Testis (tissue), 3 donors: Measurements from ENCODE around the gene SAT2. TPM values are rescaled to one million over a fixed set of nuclear protein-coding genes. Genes with fewer than 3 reads are reported as not detected.

ENCODE experiments used
- DNase-seq: peaks from one replicate; pipeline ENCODE4 v3.0.0-alpha.2; 2019
- H3K27ac ChIP-seq, 2 donors: fragments of 200-600 bp; sonication (generic); one replicate each; pipeline ENCODE4 v1.5.1; 2019
- H3K27me3 ChIP-seq: fragments of 200-600 bp; sonication (generic); one replicate; pipeline ENCODE4 v1.5.1; 2019
- H3K36me3 ChIP-seq: fragments of 200-600 bp; sonication (generic); one replicate; pipeline ENCODE4 v1.5.1; 2017; ENCODE audit warnings: low read depth; ENCODE audit errors: missing control alignments
- H3K4me1 ChIP-seq: fragments of 200-600 bp; sonication (generic); one replicate; pipeline ENCODE4 v1.5.1; 2019
- H3K4me3 ChIP-seq, 2 donors: fragments of 200-600 bp; sonication (generic); one replicate each; pipeline ENCODE4 v1.5.1; 2017 to 2019
- H3K9me3 ChIP-seq: fragments of 200-600 bp; sonication (generic); one replicate; pipeline ENCODE4 v1.5.1; 2017
- POLR2A ChIP-seq: fragments of 450-650 bp; IDR thresholded peaks from one replicate; pipeline ENCODE4 v1.6.1; 2017; ENCODE audit warnings: antibody characterized with exemption, mild to moderate bottlenecking, moderate library complexity
- WGBS, 2 donors: methylation state at CpG; one replicate each; pipeline ENCODE4 v1.1.5; 2018; 5-methylcytosine and 5-hydroxymethylcytosine counted together
- intact Hi-C: fragments of 100-400 bp; cut with DNase I; formaldehyde crosslinking; loops from one replicate; pipeline ENCODE4 v1.15.1; 2023; ENCODE audit warnings: low total_unique reads
- polyA plus RNA-seq: library from polyadenylated mRNA; stranded (reverse); fragments of 350-450 nt; fragmentation: Illumina TruSeq; extraction: RNeasy Lipid Tissue Mini Kit (QIAGEN cat#74804); gene quantifications from one replicate; pipeline ENCODE4 v1.2.3, GENCODE V29; 2014; ENCODE audit warnings: low read depth, low replicate concordance; ENCODE audit not compliant: insufficient read depth
- total RNA-seq, 2 donors: library from RNA; depleted of rRNA; stranded (reverse); fragments of >200 nt; gene quantifications; one replicate each; pipeline ENCODE4 v1.2.3, GENCODE V29; 2016
- TF ChIP-seq, protein P1 (sequence below), 3 experiments: fragments of 450-650 bp in 2 of 3; fragments of 200-600 bp in 1 of 3; sonication (generic) in 1 of 3; IDR thresholded peaks; one replicate each; pipeline ENCODE4 v1.5.1; 2016 to 2019; ENCODE audit warnings: antibody characterized with exemption in 3 of 3, mild to moderate bottlenecking in 2 of 3, moderate library complexity in 1 of 3

Gene SAT2
- total and polyA plus RNA-seq, 3 donors from 2014 or later: 108 to 128 (median 112) TPM

DNA sequence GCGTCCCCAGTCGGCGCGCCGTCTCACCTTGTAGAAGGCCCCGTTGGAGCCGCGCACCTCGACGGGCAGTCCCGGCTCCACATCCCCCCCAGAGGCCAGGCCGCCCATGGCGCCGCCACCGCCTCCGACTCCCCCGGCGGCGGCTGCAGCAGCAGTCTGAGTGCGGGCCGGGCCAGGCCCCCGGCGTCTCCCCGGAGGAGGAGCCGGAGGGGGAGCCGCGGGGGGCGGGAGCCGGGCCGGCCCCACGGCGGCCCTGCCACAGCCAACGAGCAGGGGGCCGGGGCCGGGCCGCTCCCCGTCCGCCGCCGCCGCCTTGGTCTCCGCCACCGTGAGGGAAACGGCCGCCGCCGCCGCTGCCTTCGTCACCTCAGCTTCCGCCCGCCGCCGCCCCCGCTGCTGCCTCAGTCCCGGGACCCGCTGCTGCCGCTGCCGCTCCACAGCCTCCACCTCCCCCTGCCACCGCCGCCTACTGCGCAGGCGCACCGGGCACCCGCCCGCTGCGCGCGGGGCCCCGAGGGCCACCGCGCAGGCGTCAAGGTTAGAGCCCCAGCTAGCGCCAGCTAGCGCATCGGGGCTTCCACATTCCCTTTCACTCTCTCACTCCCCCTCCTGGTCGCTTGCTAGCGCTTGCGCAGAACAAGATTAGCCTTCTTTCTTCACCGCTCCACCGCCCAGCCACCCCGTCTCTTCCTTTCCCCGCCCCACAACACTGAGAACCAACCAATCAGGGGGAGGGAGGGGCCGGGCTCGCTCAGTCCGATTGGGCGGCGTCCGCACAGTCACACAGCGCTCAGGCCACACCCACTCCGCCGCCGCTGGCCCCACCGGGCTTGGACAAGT, 13.0 kb downstream of the SAT2 start, which contains the start of gene FXR2:
TSS of gene FXR2 (minus strand) at position 473 of the 840 bp plus-strand sequence. CDS start at position 108, 365 bp downstream.
- intact Hi-C loops: no loop called here
- peak; percentile 100 for DNase-seq
- Histone ChIP-seq H3K4me1 (peaks cover 23% of the 10 kb centered on the region), H3K27ac (peak within 1 kb of the TSS; percentile 81 to 96), H3K27me3 (no peaks in the 10 kb centered on the region), H3K36me3 (no peaks in the 10 kb centered on the region), H3K9me3 (no peaks in the 10 kb centered on the region), H3K4me3 (peak within 1 kb of the TSS; percentile 85 to 87)
- 1% methylated on average over 33 to 42 of the region's 93 CpGs for WGBS, 2 donors
- TF ChIP-seq, protein P1, sequence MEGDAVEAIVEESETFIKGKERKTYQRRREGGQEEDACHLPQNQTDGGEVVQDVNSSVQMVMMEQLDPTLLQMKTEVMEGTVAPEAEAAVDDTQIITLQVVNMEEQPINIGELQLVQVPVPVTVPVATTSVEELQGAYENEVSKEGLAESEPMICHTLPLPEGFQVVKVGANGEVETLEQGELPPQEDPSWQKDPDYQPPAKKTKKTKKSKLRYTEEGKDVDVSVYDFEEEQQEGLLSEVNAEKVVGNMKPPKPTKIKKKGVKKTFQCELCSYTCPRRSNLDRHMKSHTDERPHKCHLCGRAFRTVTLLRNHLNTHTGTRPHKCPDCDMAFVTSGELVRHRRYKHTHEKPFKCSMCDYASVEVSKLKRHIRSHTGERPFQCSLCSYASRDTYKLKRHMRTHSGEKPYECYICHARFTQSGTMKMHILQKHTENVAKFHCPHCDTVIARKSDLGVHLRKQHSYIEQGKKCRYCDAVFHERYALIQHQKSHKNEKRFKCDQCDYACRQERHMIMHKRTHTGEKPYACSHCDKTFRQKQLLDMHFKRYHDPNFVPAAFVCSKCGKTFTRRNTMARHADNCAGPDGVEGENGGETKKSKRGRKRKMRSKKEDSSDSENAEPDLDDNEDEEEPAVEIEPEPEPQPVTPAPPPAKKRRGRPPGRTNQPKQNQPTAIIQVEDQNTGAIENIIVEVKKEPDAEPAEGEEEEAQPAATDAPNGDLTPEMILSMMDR (IDR thresholded peaks at IDR 0.05): peak; percentile 38 to 70 (median 61)
- peak; percentile 36 for TF ChIP-seq POLR2A

DNA sequence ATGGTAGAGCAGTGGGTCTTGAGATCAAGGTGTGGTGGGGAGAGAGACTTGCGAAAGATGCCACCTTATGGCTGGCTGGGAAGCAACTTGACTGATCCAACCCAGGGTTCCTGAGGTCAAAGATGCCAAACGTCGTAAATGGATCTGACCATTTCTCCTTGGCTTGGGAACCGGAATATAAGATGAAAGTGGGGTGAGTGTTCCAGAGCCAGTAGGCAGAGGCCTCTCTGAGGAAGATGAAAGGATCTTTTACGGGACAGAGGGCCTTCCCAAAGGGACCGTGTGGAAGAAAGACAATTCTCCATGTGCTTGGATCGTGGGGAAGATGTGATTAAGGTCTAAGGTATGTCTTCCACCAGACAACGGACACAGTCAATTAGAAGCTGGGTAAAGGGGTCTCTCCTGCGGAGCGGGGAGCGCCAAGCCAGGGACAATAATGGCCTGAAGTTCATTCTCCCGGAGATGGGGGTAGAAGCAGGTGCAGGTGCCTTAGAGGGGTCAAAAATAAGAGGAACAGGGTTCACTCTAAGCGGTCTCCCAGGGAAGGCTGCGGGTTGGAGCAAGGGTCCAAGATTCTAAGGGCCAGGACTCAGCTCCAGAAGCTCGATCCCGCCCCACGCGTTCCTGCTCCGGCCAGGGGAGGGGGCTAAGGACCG, 13.7 kb downstream of the SAT2 start:
- intact Hi-C loops: no loop called here
- DNase-seq: no peak
- H3K36me3 ChIP-seq: no peaks in the 10 kb centered on the region
- no peaks in the 10 kb centered on the region for H3K27me3 ChIP-seq
- H3K4me3 ChIP-seq: peak overlapping the region; percentile 85 to 87
- no peaks in the 10 kb centered on the region for H3K9me3 ChIP-seq
- peaks cover 23% of the 10 kb centered on the region for H3K4me1 ChIP-seq
- WGBS, 2 donors: 3 to 5% methylated on average over 19 to 20 of the region's 20 CpGs
- peak overlapping the region; percentile 81 to 96 for H3K27ac ChIP-seq
- TF ChIP-seq POLR2A: no peak
- TF ChIP-seq, protein P1 (IDR thresholded peaks at IDR 0.05): no peak

DNA sequence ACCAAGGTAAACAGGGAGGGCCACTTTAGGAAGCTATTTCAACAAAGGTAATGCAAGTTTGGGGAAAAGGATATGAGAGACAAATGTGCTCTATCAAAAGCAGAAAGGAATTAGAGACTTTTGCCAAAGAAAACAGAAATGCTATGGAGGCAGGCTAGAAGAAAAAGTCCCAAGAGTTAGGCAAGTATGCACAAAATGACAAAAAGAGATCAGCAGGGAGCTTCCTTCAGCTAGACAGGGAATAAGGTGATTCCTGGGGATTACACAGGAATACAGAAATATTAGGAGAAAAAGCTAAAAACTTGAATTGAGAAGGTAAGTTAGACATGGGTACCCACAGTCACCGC, 15.4 kb downstream of the SAT2 start:
- H3K4me1 ChIP-seq: peaks cover 23% of the 10 kb centered on the region
- TF ChIP-seq, protein P1 (IDR thresholded peaks at IDR 0.05): no peak
- no peak for TF ChIP-seq POLR2A
- intact Hi-C loops: no loop called here

DNA sequence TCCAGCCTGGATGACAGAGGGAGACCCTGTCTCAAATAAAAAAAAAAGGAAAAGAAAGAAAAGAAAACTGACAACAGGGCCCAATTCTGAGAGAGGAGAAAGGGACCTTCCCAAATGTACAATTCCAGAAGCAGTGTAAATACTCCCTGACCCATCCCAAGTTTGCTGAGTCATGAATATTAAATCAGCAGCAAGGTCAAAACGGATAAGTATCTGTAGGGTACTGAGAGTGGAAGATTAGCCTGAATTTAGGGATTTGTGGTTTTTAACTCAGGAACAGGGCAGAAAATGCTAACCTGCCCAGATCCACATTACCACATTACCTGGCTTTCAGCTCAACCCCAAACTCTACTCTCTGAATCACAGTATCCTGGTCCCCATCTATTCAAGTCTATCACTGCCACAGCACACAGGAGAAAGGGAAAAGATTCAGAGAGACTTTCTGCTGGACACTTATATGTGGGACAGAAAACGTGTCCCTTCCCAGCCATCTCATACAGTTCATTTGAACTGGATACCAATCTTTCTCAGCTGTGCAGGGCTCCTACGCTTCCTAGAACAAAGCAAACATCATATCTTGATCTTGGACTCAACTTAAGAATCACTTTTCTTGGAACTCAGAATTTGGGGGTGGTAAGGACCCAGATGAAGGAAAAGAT, 15.9 kb downstream of the SAT2 start:
- TF ChIP-seq POLR2A: no peak
- TF ChIP-seq, protein P1 (IDR thresholded peaks at IDR 0.05): no peak
- Histone ChIP-seq H3K4me1 (peaks cover 23% of the 10 kb centered on the region), H3K4me3 (no peak overlapping the region), H3K36me3 (no peaks in the 10 kb centered on the region), H3K27ac (no peak overlapping the region), H3K9me3 (no peaks in the 10 kb centered on the region), H3K27me3 (no peaks in the 10 kb centered on the region)
- 33 to 52% methylated on average over 3 of the region's 3 CpGs for WGBS, 2 donors
- intact Hi-C loops: no loop called here
- no peak for DNase-seq

More for the DNA sequence above, 15.4 kb downstream of the SAT2 start:
- H3K36me3 ChIP-seq: no peaks in the 10 kb centered on the region
- no peaks in the 10 kb centered on the region for H3K27me3 ChIP-seq
- no peak overlapping the region for H3K4me3 ChIP-seq
- H3K9me3 ChIP-seq: no peaks in the 10 kb centered on the region
- DNase-seq: no peak
- 79 to 84% methylated on average over 1 of the region's 1 CpG for WGBS, 2 donors
- H3K27ac ChIP-seq: no peak overlapping the region
